GM08714 (cell line): ENCODE results near the gene ZC3H11A.
"Not testable (repeated sequence)": the region's sequence is repeated elsewhere in the genome, so short reads cannot be mapped to it uniquely, and the experiment has no call there.

ENCODE experiments used
- H3K4me3 ChIP-seq: fragments of 200-500 bp; sonication (Bioruptor generic); 2 replicates; pipeline ENCODE4 v1.5.1; 2014; ENCODE audit warnings: mild to moderate bottlenecking, low read length, inconsistent platforms
- ZNF274 ChIP-seq: IDR thresholded peaks from 2 replicates; pipeline ENCODE4 v1.6.1; 2012; ENCODE audit warnings: mild to moderate bottlenecking, low read depth, low read length

Gene ZC3H11A

GRCh38 chr1:203769505-203770343 is 25.7 kb upstream of the ZC3H11A start:
- H3K4me3 ChIP-seq, result no peak overlapping the region
- no peak for TF ChIP-seq ZNF274

GRCh38 chr1:203771901-203772301 is 23.5 kb upstream of the ZC3H11A start:
- no peak for TF ChIP-seq ZNF274
- no peak overlapping the region for H3K4me3 ChIP-seq

GRCh38 chr1:203772836-203773235 is 22.6 kb upstream of the ZC3H11A start:
- TF ChIP-seq ZNF274, result no peak

GRCh38 chr1:203776636-203777035 is 18.8 kb upstream of the ZC3H11A start:
- no peak overlapping the region for H3K4me3 ChIP-seq
- no peak for TF ChIP-seq ZNF274

More at GRCh38 chr1:203772836-203773235, 22.6 kb upstream of the ZC3H11A start:
- no peak overlapping the region for H3K4me3 ChIP-seq

- TF ChIP-seq ZNF274, result no peak
- H3K4me3 ChIP-seq, result no peak overlapping the region
Measured at GRCh38 chr1:203777596-203777995, 17.8 kb upstream of the ZC3H11A start.

GRCh38 chr1:203778146-203778545 is 17.3 kb upstream of the ZC3H11A start:
- TF ChIP-seq ZNF274, result no peak
- H3K4me3 ChIP-seq, result no peak overlapping the region

GRCh38 chr1:203778789-203779188 is 16.6 kb upstream of the ZC3H11A start:
- TF ChIP-seq ZNF274, result no peak

GRCh38 chr1:203781962-203782361 is 13.5 kb upstream of the ZC3H11A start:
- TF ChIP-seq ZNF274, result no peak

More at GRCh38 chr1:203778789-203779188, 16.6 kb upstream of the ZC3H11A start:
- H3K4me3 ChIP-seq, result no peak overlapping the region

GRCh38 chr1:203789966-203790365 is 5.5 kb upstream of the ZC3H11A start:
- no peak for TF ChIP-seq ZNF274
- H3K4me3 ChIP-seq, result no peak overlapping the region

More at GRCh38 chr1:203781962-203782361, 13.5 kb upstream of the ZC3H11A start:
- H3K4me3 ChIP-seq, result no peak overlapping the region

- no peak overlapping the region for H3K4me3 ChIP-seq
- no peak for TF ChIP-seq ZNF274
Measured at GRCh38 chr1:203791498-203791897, 3.9 kb upstream of the ZC3H11A start.

GRCh38 chr1:203792486-203792885 is 2.9 kb upstream of the ZC3H11A start:
- TF ChIP-seq ZNF274, result no peak
- H3K4me3 ChIP-seq, result no peak overlapping the region

- H3K4me3 ChIP-seq, result not testable (repeated sequence)
Measured at GRCh38 chr1:203793561-203793960, 1.9 kb upstream of the ZC3H11A start.

- no peak for TF ChIP-seq ZNF274
- H3K4me3 ChIP-seq, result peak overlapping the region; percentile 19
Measured at GRCh38 chr1:203794764-203795440, 521 bp upstream of the ZC3H11A start.

- peak overlapping the region; percentile 99 for H3K4me3 ChIP-seq
- no peak for TF ChIP-seq ZNF274
Measured at GRCh38 chr1:203796236-203796605, 798 bp downstream of the ZC3H11A start.

GRCh38 chr1:203797216-203797615 is 1.8 kb downstream of the ZC3H11A start:
- peak overlapping the region; percentile 99 for H3K4me3 ChIP-seq
- TF ChIP-seq ZNF274, result no peak
